OCI-LY3 (cell line): ENCODE results near the gene ERGIC3.

Experiments used
- H2AFZ ChIP-seq: fragments of 200-600, 300-600 bp; shearing (Covaris generic); 2 replicates; pipeline ENCODE4 v1.6.0; 2014; ENCODE audit warnings: antibody characterized with exemption, low read depth, low read length
- H3K27ac ChIP-seq: fragments of 200-600, 300-600 bp; sonication (generic); 2 replicates; pipeline ENCODE4 v1.5.1; 2014; ENCODE audit warnings: mild to moderate bottlenecking, low read length, moderate library complexity, mixed read lengths
- H3K27me3 ChIP-seq: fragments of 200-600, 300-600 bp; sonication (generic); 2 replicates; pipeline ENCODE4 v1.6.1; 2014; ENCODE audit warnings: low read depth, low read length, mixed read lengths
- H3K36me3 ChIP-seq: fragments of 200-600, 300-600 bp; sonication (generic); replicated peaks from 2 replicates; pipeline ENCODE3; 2014; ENCODE audit warnings: low read depth, low read length, mixed read lengths
- H3K4me1 ChIP-seq: fragments of 300-600, 200-600 bp; sonication (generic); 2 replicates; pipeline ENCODE4 v1.6.1; 2014; ENCODE audit warnings: low read length, mixed read lengths
- H3K4me2 ChIP-seq: fragments of 200-600, 300-600 bp; sonication (generic); 2 replicates; pipeline ENCODE4 v1.6.1; 2014; ENCODE audit warnings: low read length, mixed read lengths
- H3K4me3 ChIP-seq: fragments of 300-600, 200-600 bp; sonication (generic); 2 replicates; pipeline ENCODE4 v1.5.1; 2014; ENCODE audit warnings: antibody characterized with exemption, mild to moderate bottlenecking, low read length, moderate library complexity
- H3K79me2 ChIP-seq: fragments of 300-600, 200-600 bp; shearing (Covaris generic); 2 replicates; pipeline ENCODE4 v1.6.1; 2014; ENCODE audit warnings: mild to moderate bottlenecking, low read length, mixed read lengths
- H3K9ac ChIP-seq: fragments of 300-600, 200-600 bp; shearing (Covaris generic); 2 replicates; pipeline ENCODE4 v1.6.0; 2014; ENCODE audit warnings: mild to moderate bottlenecking, low read length, moderate library complexity
- H3K9me3 ChIP-seq: fragments of 200-600, 300-600 bp; shearing (Covaris generic); 2 replicates; pipeline ENCODE4 v1.6.1; 2014; ENCODE audit warnings: low read length, mixed read lengths; ENCODE audit not compliant: insufficient read depth
- H4K20me1 ChIP-seq: fragments of 200-600, 300-600 bp; sonication (generic); 2 replicates; pipeline ENCODE4 v1.6.1; 2016; ENCODE audit warnings: low read length, mixed read lengths; ENCODE audit not compliant: insufficient read depth
- CTCF ChIP-seq: fragments of 200-600, 300-600 bp; sonication (generic); IDR thresholded peaks from 2 replicates; pipeline ENCODE4 v1.5.1; 2014; ENCODE audit warnings: antibody characterized with exemption, low read length, low read depth
- EZH2phosphoT487 ChIP-seq: fragments of 200-600 bp; shearing (Covaris generic); IDR thresholded peaks from 2 replicates; pipeline ENCODE4 v1.6.1; 2018; ENCODE audit warnings: antibody characterized with exemption, mixed run types, low read depth

The ERGIC3 gene

DNA sequence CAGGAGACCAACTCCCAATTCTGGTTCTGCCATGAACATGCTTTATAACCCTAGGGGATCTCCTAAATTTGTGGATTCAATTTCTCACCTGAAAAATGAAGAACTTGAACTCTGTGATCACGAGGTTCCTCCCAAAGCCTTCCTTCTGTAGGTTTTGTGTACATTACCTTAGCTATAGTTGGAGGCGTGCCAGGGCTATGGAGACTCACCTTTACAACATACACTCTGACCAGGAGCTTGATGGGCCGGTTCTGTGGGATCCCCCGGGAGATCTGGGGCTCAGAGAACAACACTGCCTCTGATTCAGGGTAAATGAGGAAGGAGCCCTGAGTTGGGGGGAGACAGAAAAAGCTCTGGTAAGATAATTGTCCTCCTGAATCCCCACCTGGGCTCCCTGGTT lies 34.1 kb downstream of the ERGIC3 start:
- H3K9ac ChIP-seq = no peak overlapping the region
- H4K20me1 ChIP-seq = no peaks in the 10 kb centered on the region
- H3K4me3 ChIP-seq = no peak overlapping the region
- H3K79me2 ChIP-seq = no peaks in the 10 kb centered on the region
- H3K27ac ChIP-seq = no peak overlapping the region
- H3K4me1 ChIP-seq = no peaks in the 10 kb centered on the region
- TF ChIP-seq CTCF (no peak), EZH2phosphoT487 (no peak)
- no peak overlapping the region for H2AFZ ChIP-seq
- no peaks in the 10 kb centered on the region for H3K36me3 ChIP-seq
- no peak overlapping the region for H3K4me2 ChIP-seq
- H3K9me3 ChIP-seq = no peaks in the 10 kb centered on the region
- peaks cover 10% of the 10 kb centered on the region; the same call in 1 of the 2 replicates for H3K27me3 ChIP-seq

DNA sequence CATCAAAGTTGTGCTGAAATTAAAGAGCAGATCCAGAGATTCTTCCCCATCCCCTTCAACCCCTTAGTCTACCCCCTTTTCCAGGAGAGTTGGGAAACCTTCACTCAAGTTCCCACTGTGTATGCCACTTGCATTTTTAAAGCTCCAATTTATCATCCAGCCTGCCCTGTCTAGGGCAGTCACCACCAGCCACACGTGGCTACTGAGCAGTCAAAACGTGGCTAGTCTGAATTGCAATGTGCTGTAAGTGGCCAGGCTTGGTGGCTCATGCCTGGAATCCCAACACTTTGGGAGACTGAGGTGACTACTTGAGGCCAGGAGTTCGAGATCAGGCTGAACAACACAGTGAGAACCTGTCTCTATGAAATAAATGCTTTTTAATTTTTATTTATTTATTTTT lies 34.9 kb downstream of the ERGIC3 start:
- no peak overlapping the region for H3K4me3 ChIP-seq
- no peaks in the 10 kb centered on the region for H3K9me3 ChIP-seq
- no peak overlapping the region for H3K4me2 ChIP-seq
- H3K36me3 ChIP-seq = no peaks in the 10 kb centered on the region
- no peak overlapping the region for H2AFZ ChIP-seq
- H4K20me1 ChIP-seq = no peaks in the 10 kb centered on the region
- peaks cover 10% of the 10 kb centered on the region; the same call in 1 of the 2 replicates for H3K27me3 ChIP-seq
- no peak overlapping the region for H3K9ac ChIP-seq
- H3K79me2 ChIP-seq = no peaks in the 10 kb centered on the region
- no peak for TF ChIP-seq CTCF
- H3K4me1 ChIP-seq = no peaks in the 10 kb centered on the region
- no peak overlapping the region for H3K27ac ChIP-seq

GRCh38 chr20:35578469-35578868 lies 36.6 kb downstream of the ERGIC3 start:
- H3K4me2 ChIP-seq = no peak overlapping the region
- no peaks in the 10 kb centered on the region for H3K9me3 ChIP-seq
- H3K9ac ChIP-seq = no peak overlapping the region
- TF ChIP-seq CTCF (no peak), EZH2phosphoT487 (no peak)
- H4K20me1 ChIP-seq = no peaks in the 10 kb centered on the region
- H3K36me3 ChIP-seq = no peaks in the 10 kb centered on the region
- H3K27me3 ChIP-seq = peaks cover 10% of the 10 kb centered on the region; the same call in 1 of the 2 replicates
- H2AFZ ChIP-seq = no peak overlapping the region
- H3K4me3 ChIP-seq = no peak overlapping the region
- no peaks in the 10 kb centered on the region for H3K4me1 ChIP-seq
- H3K79me2 ChIP-seq = no peaks in the 10 kb centered on the region
- H3K27ac ChIP-seq = no peak overlapping the region

DNA sequence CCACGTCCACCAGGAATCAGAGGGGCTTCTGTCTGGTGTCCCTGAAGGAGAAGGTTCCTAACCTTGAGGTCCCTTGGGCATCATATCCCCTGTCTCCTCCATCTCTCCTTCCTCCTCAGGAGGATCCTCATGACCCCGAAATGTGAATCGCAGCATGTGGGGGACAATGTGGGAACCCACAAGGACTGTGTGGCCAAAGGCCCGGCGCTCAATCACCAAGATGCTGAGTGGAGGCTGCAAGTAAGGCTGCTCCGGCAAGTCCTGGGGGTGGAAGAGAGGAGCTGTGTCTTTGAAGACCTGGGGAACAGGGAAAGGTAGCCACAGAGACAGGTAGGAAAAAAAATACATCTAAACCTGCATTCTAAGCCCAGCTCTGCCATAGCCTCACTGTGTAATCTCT lies 37.3 kb downstream of the ERGIC3 start:
- no peak overlapping the region for H3K4me3 ChIP-seq
- H4K20me1 ChIP-seq = no peaks in the 10 kb centered on the region
- H3K79me2 ChIP-seq = no peaks in the 10 kb centered on the region
- no peaks in the 10 kb centered on the region for H3K9me3 ChIP-seq
- no peak for TF ChIP-seq EZH2phosphoT487
- TF ChIP-seq CTCF = no peak
- H3K4me1 ChIP-seq = no peaks in the 10 kb centered on the region
- H3K4me2 ChIP-seq = no peak overlapping the region
- no peak overlapping the region for H3K27ac ChIP-seq
- no peaks in the 10 kb centered on the region for H3K36me3 ChIP-seq
- peaks cover 10% of the 10 kb centered on the region; the same call in 1 of the 2 replicates for H3K27me3 ChIP-seq
- H2AFZ ChIP-seq = no peak overlapping the region
- H3K9ac ChIP-seq = no peak overlapping the region
